ENCODE data around the gene CENPT. TPM values are rescaled to one million over a fixed set of nuclear protein-coding genes. Genes with fewer than 3 reads are reported as not detected.

CENPT gene
- total and polyA plus RNA-seq, 2 of the 8 experiments (the other 6 are each of a cell fraction or from before 2014, with no cell fraction given) = 42.4 to 53.4 TPM

GRCh38 chr16:67786491-67786890 is 61.0 kb downstream of the CENPT start (continued):
- TF ChIP-seq RAD21 (IDR thresholded peaks at IDR 0.05 in 1 of 2, conservative IDR thresholded peaks at IDR 0.05 in 1 of 2; ENCODE audit: low read depth in 2 of 2, low read length in 2 of 2) (no peak), PHF8 (conservative IDR thresholded peaks at IDR 0.05; ENCODE audit: low read depth, low read length) (no peak), SP4 (IDR thresholded peaks at IDR 0.05; ENCODE audit: low read length) (no peak)
